Central memory CD8-positive, alpha-beta T cell (primary cell): Measurements from ENCODE around the gene PITPNC1.
"Not testable (repeated sequence)": the region's sequence is repeated elsewhere in the genome, so short reads cannot be mapped to it uniquely, and the experiment has no call there.

ENCODE experiments used
- ATAC-seq: fragments of 150-1000 bp; cut with Tn5 transposase; replicated peaks from 2 replicates; pipeline ENCODE4 v1.10.0; 2022; ENCODE audit warnings: mild to moderate bottlenecking, moderate FRiP score, moderate number of reproducible peaks; ENCODE audit not compliant: poor library complexity, severe bottlenecking; ENCODE audit errors: extremely low read depth
- DNase-seq, 2 donors: peaks; one replicate each; pipeline ENCODE4 v3.0.0; 2021; ENCODE audit warnings: low spot score in 2 of 2
- H3K27ac Mint-ChIP-seq: one replicate; pipeline ENCODE4 v1.8.0; 2022; ENCODE audit warnings: low read depth, mild to moderate bottlenecking, moderate library complexity, mixed read lengths
- H3K27me3 Mint-ChIP-seq: one replicate; pipeline ENCODE4 v1.8.0; 2022; ENCODE audit warnings: mixed read lengths
- H3K36me3 Mint-ChIP-seq: one replicate; pipeline ENCODE4 v1.8.0; 2022; ENCODE audit warnings: mild to moderate bottlenecking, moderate library complexity, mixed read lengths; ENCODE audit not compliant: insufficient read depth
- H3K4me1 Mint-ChIP-seq: one replicate; pipeline ENCODE4 v1.8.0; 2022; ENCODE audit warnings: mixed read lengths
- H3K4me3 Mint-ChIP-seq: one replicate; pipeline ENCODE4 v1.8.0; 2022; ENCODE audit warnings: mild to moderate bottlenecking, moderate library complexity, mixed read lengths
- H3K9me3 Mint-ChIP-seq: one replicate; pipeline ENCODE4 v1.8.0; 2022; ENCODE audit warnings: mixed read lengths

Gene PITPNC1

GRCh38 chr17:67376737-67377487, at the start of gene PITPNC1:
Gene PITPNC1, plus strand, starts transcription at chr17:67377281.
- DNase-seq (peak; percentile 72 to 84), ATAC-seq (peak; percentile 76)
- peak within 1 kb of the TSS; percentile 91 for H3K4me3 Mint-ChIP-seq
- peak within 1 kb of the TSS; percentile 88 for H3K27ac Mint-ChIP-seq
- H3K4me1 Mint-ChIP-seq: peaks cover 36% of the 10 kb centered on the region
- H3K9me3 Mint-ChIP-seq: no peaks in the 10 kb centered on the region
- H3K36me3 Mint-ChIP-seq: peaks cover 25% of the 10 kb centered on the region
- no peaks in the 10 kb centered on the region for H3K27me3 Mint-ChIP-seq

- Mint-ChIP-seq H3K4me1 (no peaks in the 10 kb centered on the region), H3K27me3 (no peaks in the 10 kb centered on the region)
- ATAC-seq: no peak
Measured at GRCh38 chr17:67328026-67328425, 49.1 kb upstream of the PITPNC1 start.

GRCh38 chr17:67331381-67332161, 45.5 kb upstream of the PITPNC1 start:
- not testable (repeated sequence) for H3K27ac Mint-ChIP-seq, DNase-seq, H3K9me3 Mint-ChIP-seq, H3K36me3 Mint-ChIP-seq, H3K4me3 Mint-ChIP-seq, H3K4me1 Mint-ChIP-seq, H3K27me3 Mint-ChIP-seq, ATAC-seq

More at GRCh38 chr17:67328026-67328425, 49.1 kb upstream of the PITPNC1 start:
- H3K27ac Mint-ChIP-seq: no peak overlapping the region
- peaks cover 2% of the 10 kb centered on the region for H3K36me3 Mint-ChIP-seq
- H3K4me3 Mint-ChIP-seq: no peak overlapping the region
- DNase-seq: no peak
- no peaks in the 10 kb centered on the region for H3K9me3 Mint-ChIP-seq

GRCh38 chr17:67332162-67332508, 44.9 kb upstream of the PITPNC1 start:
- not testable (repeated sequence) for H3K36me3 Mint-ChIP-seq, H3K4me3 Mint-ChIP-seq, H3K9me3 Mint-ChIP-seq, H3K27me3 Mint-ChIP-seq, ATAC-seq, DNase-seq, H3K4me1 Mint-ChIP-seq, H3K27ac Mint-ChIP-seq

- Mint-ChIP-seq H3K27me3 (no peaks in the 10 kb centered on the region), H3K4me3 (no peak overlapping the region), H3K4me1 (no peaks in the 10 kb centered on the region), H3K36me3 (peaks cover 19% of the 10 kb centered on the region), H3K27ac (no peak overlapping the region), H3K9me3 (no peaks in the 10 kb centered on the region)
- ATAC-seq (no peak), DNase-seq (no peak)
Measured at GRCh38 chr17:67335245-67335835, 41.7 kb upstream of the PITPNC1 start.

GRCh38 chr17:67336859-67337258, 40.2 kb upstream of the PITPNC1 start:
- Mint-ChIP-seq H3K9me3 (no peaks in the 10 kb centered on the region), H3K36me3 (peaks cover 30% of the 10 kb centered on the region), H3K4me3 (no peak overlapping the region), H3K27me3 (no peaks in the 10 kb centered on the region), H3K27ac (no peak overlapping the region), H3K4me1 (no peaks in the 10 kb centered on the region)
- DNase-seq (no peak), ATAC-seq (no peak)

GRCh38 chr17:67338353-67338752, 38.7 kb upstream of the PITPNC1 start:
- ATAC-seq, H3K4me1 Mint-ChIP-seq, H3K9me3 Mint-ChIP-seq, H3K27me3 Mint-ChIP-seq, H3K27ac Mint-ChIP-seq, H3K4me3 Mint-ChIP-seq, DNase-seq: not testable (repeated sequence)
- peaks cover 41% of the 10 kb centered on the region for H3K36me3 Mint-ChIP-seq

GRCh38 chr17:67343237-67343636, 33.8 kb upstream of the PITPNC1 start:
- Mint-ChIP-seq H3K9me3 (no peaks in the 10 kb centered on the region), H3K27ac (no peak overlapping the region), H3K27me3 (no peaks in the 10 kb centered on the region), H3K4me3 (no peak overlapping the region), H3K36me3 (peaks cover 80% of the 10 kb centered on the region), H3K4me1 (no peaks in the 10 kb centered on the region)
- DNase-seq (no peak), ATAC-seq (no peak)

GRCh38 chr17:67347826-67348225, 29.3 kb upstream of the PITPNC1 start:
- H3K36me3 Mint-ChIP-seq: peaks cover 80% of the 10 kb centered on the region
- no peak overlapping the region for H3K4me3 Mint-ChIP-seq

GRCh38 chr17:67349420-67349819, 27.7 kb upstream of the PITPNC1 start:
- peaks cover 82% of the 10 kb centered on the region for H3K36me3 Mint-ChIP-seq
- DNase-seq (no peak), ATAC-seq (no peak)
- no peaks in the 10 kb centered on the region for H3K4me1 Mint-ChIP-seq
- no peak overlapping the region for H3K27ac Mint-ChIP-seq
- H3K27me3 Mint-ChIP-seq: no peaks in the 10 kb centered on the region
- H3K9me3 Mint-ChIP-seq: no peaks in the 10 kb centered on the region
- H3K4me3 Mint-ChIP-seq: no peak overlapping the region

More at GRCh38 chr17:67347826-67348225, 29.3 kb upstream of the PITPNC1 start:
- ATAC-seq (no peak), DNase-seq (no peak)
- H3K27ac Mint-ChIP-seq: no peak overlapping the region
- H3K27me3 Mint-ChIP-seq: no peaks in the 10 kb centered on the region
- no peaks in the 10 kb centered on the region for H3K4me1 Mint-ChIP-seq
- no peaks in the 10 kb centered on the region for H3K9me3 Mint-ChIP-seq

- H3K4me3 Mint-ChIP-seq: no peak overlapping the region
- H3K4me1 Mint-ChIP-seq: no peaks in the 10 kb centered on the region
- ATAC-seq (no peak), DNase-seq (no peak)
- no peaks in the 10 kb centered on the region for H3K27me3 Mint-ChIP-seq
- no peaks in the 10 kb centered on the region for H3K9me3 Mint-ChIP-seq
- no peak overlapping the region for H3K27ac Mint-ChIP-seq
- H3K36me3 Mint-ChIP-seq: peaks cover 79% of the 10 kb centered on the region
Measured at GRCh38 chr17:67353161-67353560, 23.9 kb upstream of the PITPNC1 start.

- DNase-seq (no peak), ATAC-seq (no peak)
- no peaks in the 10 kb centered on the region for H3K9me3 Mint-ChIP-seq
- H3K27ac Mint-ChIP-seq: no peak overlapping the region
- H3K4me3 Mint-ChIP-seq: no peak overlapping the region
- peaks cover 76% of the 10 kb centered on the region for H3K36me3 Mint-ChIP-seq
- no peaks in the 10 kb centered on the region for H3K27me3 Mint-ChIP-seq
- H3K4me1 Mint-ChIP-seq: peaks cover 7% of the 10 kb centered on the region
Measured at GRCh38 chr17:67353929-67354574, 23.0 kb upstream of the PITPNC1 start.
